HG03354 (cell line): Measurements from ENCODE around the gene SUSD4.
A peak's percentile ranks its signal among the peaks of the same experiment; 100 is the strongest.

Source experiments
- ATAC-seq: cut with Tn5 transposase; IDR thresholded peaks from one replicate; pipeline ENCODE4 v1.9.1; 2021; ENCODE audit warnings: mild to moderate bottlenecking; ENCODE audit not compliant: unreplicated experiment, poor library complexity, severe bottlenecking

Gene SUSD4

DNA sequence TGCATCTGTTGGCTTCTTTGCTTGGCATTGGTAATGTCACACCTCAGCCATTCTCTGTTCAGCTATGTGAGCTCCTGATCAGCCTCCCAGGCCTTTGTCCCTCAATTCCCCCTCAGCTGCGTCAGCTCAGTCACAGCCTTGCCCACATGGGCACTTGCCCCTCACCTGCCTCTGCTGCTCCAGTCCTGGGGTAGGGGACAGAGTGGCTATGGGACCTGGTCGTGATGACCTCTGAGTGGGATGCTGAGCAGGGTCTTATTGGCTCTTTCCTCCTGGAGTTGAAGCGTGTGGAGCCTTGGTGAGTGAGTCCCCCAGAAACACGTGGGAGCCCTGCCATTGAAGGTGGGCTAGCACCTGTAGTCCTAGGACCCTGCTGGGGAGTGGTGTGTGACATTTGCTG, 159.6 kb downstream of the SUSD4 start:
- no peak for ATAC-seq

GRCh38 chr1:223203694-223204093, 160.3 kb downstream of the SUSD4 start:
- ATAC-seq, result no peak

GRCh38 chr1:223203034-223203408, 161.0 kb downstream of the SUSD4 start:
- no peak for ATAC-seq

DNA sequence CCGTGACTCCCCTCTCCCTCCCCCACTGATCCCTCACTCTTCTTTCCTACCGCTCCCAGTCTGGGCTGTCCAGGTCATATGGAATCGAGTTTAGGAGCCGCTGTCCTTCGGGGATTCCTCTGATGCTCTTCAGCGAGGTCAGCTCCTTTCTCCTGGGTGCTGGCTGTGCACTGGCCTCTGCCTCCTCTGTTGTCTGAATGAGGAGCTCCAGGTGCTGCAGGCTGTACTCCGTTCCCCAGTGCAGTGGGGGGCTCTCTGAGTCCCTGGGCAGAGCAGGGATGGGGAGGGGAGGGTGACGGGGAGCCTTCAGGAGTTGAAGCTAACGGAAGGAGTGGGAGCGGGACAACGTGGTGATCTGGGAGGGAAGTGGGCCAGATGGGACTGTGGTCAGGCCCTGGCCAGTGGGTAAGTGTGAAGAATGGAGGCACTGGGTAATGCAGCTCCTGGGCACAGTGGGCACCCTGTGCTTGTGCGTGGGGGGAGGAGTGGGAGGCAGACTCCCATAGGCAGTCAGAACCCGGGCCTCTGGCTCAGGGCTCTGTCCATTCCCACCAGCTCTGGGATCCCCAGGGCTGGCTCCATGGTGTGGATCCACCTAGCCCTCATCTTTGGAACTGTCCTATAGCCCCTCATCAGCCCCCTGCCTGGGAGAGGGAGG, 161.5 kb downstream of the SUSD4 start:
- ATAC-seq, result no peak

GRCh38 chr1:223201967-223202366, 162.0 kb downstream of the SUSD4 start:
- ATAC-seq, result no peak

- no peak for ATAC-seq
Observed at GRCh38 chr1:223200903-223201302, 163.1 kb downstream of the SUSD4 start.

GRCh38 chr1:223199094-223199647, 164.8 kb downstream of the SUSD4 start:
- no peak for ATAC-seq

DNA sequence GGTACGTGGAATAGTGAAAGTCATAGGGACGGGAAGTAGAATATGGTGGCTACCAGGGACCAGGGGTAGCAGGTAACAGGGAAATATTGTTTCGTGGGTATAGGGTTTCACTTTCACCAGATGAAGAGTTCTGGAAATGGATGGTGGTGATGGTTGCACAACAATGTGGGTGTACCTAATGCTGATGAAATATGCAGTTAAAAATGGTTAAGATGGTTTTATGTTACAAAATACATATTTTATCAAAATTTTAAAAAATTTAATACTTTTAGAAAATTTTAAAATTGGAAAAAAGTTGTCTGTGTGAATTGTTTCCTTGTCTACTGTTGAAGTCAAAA, 165.4 kb downstream of the SUSD4 start:
- ATAC-seq, result no peak

GRCh38 chr1:223197923-223198627, 165.9 kb downstream of the SUSD4 start:
- ATAC-seq, result no peak

DNA sequence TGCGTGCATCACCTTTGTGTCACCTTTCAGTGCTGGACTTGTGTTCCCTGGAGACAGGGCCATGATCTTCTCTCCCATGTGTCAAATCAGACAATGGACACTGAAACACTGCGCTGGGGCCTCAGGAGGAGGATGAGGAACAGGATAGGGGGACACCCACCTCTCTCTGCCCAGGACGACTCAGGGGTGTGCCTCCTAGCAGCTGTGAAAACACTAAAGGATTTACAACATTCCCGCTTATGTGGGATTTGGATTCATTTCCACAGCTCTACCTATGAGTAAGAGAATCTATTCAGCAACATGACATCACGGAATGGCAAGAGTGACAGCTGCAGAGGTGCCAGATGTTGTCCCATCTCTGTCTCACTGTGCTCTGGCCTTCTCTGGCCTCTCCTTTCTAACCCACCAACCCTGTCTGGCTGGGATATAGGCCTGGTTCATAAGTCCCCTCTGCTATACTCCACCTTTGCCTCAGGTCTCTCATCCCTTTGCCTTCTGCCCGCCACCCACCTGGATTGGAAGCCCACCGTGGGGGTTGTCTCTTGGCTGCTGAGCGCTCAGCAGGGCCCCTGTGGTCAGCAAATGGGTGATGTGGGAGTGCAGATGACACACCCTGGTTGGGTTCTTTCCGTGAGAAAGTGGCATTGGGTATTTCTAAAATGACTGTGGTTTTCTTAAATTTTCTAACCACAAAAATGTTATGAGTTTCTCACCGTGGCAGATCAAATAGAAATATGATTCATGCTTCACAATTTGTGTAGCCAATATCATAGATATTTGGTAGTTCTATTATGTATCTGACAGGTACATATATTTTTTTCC, 173.9 kb downstream of the SUSD4 start:
- peak; percentile 53 for ATAC-seq

- ATAC-seq, result no peak
Observed at GRCh38 chr1:223189525-223189902, 174.5 kb downstream of the SUSD4 start.

DNA sequence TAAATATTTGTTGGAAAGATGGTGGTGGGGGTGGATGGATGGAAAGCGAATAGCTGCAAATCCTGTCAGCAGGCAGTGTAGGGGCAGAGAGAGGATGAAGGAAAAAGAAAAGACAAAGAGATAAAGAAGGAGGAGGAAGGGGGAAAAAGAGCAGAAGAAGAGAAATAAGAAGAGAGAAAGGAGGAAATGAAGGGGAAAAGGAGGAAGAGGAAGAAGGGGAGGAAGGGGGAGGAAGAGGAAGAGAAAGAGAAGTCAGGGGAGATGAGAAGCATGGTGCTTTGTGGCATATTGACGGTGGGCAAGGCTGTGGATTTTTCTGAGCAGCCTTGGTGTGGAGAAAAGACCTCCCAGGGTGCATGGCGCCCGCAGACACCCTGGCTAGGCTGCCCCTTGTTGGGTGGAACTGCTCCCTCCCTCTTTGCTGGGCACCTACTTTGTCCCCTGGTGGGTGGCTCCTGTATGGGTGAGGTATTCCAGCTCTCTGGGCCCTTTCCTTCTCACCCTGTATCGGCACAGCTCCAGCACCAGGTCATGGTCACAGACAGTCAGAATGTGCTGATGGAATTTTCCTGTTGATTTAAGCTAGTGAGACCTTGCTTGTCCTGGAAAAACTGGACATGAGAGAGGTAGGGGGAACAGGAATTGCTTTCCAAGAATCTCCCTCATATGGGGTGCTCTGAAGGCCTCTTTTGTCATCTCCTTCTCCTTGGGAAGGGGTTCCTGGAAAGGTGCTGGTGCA, 175.2 kb downstream of the SUSD4 start:
- ATAC-seq, result no peak

- ATAC-seq, result no peak
Observed at GRCh38 chr1:223186800-223187199, 177.2 kb downstream of the SUSD4 start.

DNA sequence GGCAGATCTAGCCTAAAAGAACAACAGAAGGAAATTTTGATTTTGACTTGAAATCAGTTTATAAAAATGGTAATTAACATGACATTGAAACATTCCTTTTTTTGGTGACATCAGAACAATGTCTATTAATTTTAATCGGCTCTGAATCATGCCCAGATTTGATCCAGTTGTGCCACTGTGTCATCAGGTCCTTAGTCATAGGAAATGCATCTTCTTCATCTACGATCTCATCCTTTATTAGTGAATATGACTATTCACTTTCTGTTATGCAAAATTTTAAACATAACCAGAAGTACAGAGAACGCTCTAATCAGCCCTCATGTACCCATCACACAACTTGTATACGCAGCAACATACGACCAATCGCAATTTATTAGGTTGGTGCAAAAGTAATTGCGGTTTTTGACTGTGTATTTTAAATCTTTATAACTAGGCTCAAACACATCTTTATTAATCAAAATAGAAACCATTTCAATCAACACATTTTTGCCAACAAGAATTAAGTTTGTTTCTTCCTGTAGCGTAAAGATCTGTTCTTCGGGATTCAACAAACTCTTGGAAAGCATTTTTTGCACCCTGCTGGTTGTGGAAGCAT, 180.6 kb downstream of the SUSD4 start:
- no peak for ATAC-seq

- no peak for ATAC-seq
Observed at GRCh38 chr1:223180731-223181321, 183.2 kb downstream of the SUSD4 start.

GRCh38 chr1:223179786-223180185, 184.2 kb downstream of the SUSD4 start:
- ATAC-seq, result no peak

DNA sequence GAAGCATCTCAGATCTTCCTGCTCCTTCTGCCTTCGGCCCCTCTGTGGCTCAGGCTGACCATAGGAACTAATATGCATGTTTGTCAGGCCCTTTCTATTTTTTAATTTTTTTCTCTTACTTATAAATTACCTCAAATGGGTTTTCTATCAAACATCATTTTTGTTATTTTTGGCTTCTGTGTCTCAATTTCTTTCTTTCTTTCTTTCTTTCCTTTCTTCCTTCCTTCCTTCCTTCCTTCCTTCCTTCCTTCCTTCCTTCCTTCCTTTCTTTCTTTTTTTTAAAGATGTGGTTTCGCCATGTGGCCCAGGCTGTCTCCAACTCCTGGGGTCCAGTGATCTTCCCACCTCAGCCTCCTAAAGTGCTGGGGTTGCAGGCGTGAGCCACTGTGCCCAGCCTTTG, 184.7 kb downstream of the SUSD4 start:
- ATAC-seq, result no peak

DNA sequence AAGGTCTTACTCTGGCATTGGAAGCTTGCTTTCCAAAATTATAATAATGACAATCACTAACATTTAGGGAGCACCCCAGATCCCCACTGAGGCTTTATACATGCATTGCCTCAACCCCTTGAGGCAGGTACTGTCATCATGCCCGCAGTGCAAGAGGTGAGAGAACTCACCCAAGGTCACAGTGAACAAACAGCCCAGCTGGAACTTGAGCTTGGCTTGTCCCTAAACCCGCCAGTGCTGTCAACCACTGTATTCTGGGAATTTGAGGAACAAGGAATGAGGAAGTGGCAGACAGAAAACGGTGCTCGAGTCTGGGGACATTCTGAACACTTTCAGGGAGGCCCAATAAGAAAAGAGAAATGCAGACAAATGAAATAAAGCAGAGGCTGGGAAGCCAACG, 186.3 kb downstream of the SUSD4 start:
- no peak for ATAC-seq

GRCh38 chr1:223176437-223176836, 187.5 kb downstream of the SUSD4 start:
- ATAC-seq, result no peak
